ENCODE measurements around the gene MRC2. TPM values are rescaled to one million over a fixed set of nuclear protein-coding genes. Genes with fewer than 3 reads are reported as not detected.

The MRC2 gene
- total and polyA plus RNA-seq, 9 of the 15 experiments (the other 6 are each of a cell fraction or from before 2014, with no cell fraction given): 0.28 to 11.5 (median 6.6) TPM

- TF ChIP-seq MECOM (CRISPR knock-in tag; IDR thresholded peaks at IDR 0.05): no peak
- no peak for TF ChIP-seq RHOXF2B (CRISPR knock-in tag; conservative IDR thresholded peaks at IDR 0.05)
- no peak for TF ChIP-seq ZKSCAN3 (CRISPR knock-in tag; IDR thresholded peaks at IDR 0.05)
- no peak for TF ChIP-seq ZBTB8A (IDR thresholded peaks at IDR 0.05; ENCODE audit: partially characterized antibody)
- no peak for TF ChIP-seq CBFB (CRISPR knock-in tag; IDR thresholded peaks at IDR 0.05)
- TF ChIP-seq ZNF41 (CRISPR knock-in tag; conservative IDR thresholded peaks at IDR 0.05): no peak
Observed at GRCh38 chr17:62619417-62620155, 7.9 kb upstream of the MRC2 start (continued).

GRCh38 chr17:62621223-62621622 is 6.2 kb upstream of the MRC2 start:
- Histone ChIP-seq H3K79me2 (ENCODE audit: control insufficient read depth, insufficient read depth, low read length) (no peaks in the 10 kb centered on the region), H3K9me1 (ENCODE audit: control insufficient read depth, insufficient read depth, low read length) (no peaks in the 10 kb centered on the region), H3K4me3 (no peak overlapping the region), H4K20me1 (replicated peaks; ENCODE audit: control insufficient read depth, insufficient read depth, low read length) (peaks cover 4% of the 10 kb centered on the region; the same call in 1 of the 2 replicates), H3K9me3 (replicated peaks; ENCODE audit: control insufficient read depth, insufficient read depth, low read depth, low read length) (no peaks in the 10 kb centered on the region), H3K36me3 (ENCODE audit: control insufficient read depth, insufficient read depth, low read length) (no peaks in the 10 kb centered on the region), H3K9ac (ENCODE audit: insufficient read depth in 1 of 2, low read depth in 2 of 2, low read length in 2 of 2) (peak overlapping the region in 1 of 2 experiments; percentile 51; a peak in 1 of 4 replicates), H3K27ac (ENCODE audit: extremely low read depth, low read depth, low read length) (no peak overlapping the region), H3K4me1 (replicated peaks in 1 of 2; ENCODE audit: control insufficient read depth in 2 of 2, insufficient read depth in 2 of 2, low read length in 2 of 2) (0 out of 5 replicates have a peak, but pooled peaks cover 0 to 3% of the 10 kb centered on the region in 2 experiments), H3K27me3 (ENCODE audit: control insufficient read depth in 2 of 2, insufficient read depth in 2 of 2, low read length in 2 of 2) (peaks cover 2 to 16% of the 10 kb centered on the region in 2 experiments; a peak in 3 of 5 replicates), H3K4me2 (ENCODE audit: insufficient read depth, low read length) (no peak overlapping the region), H2AFZ (ENCODE audit: low read depth, low read length) (no peak overlapping the region)
- 37% methylated on average over 10 of the region's 11 CpGs for WGBS (ENCODE audit: insufficient coverage, low coverage, missing lambda C conversion rate)
- FAIRE-seq (no peak), DNase-seq (ENCODE audit: extremely low read depth in 1 of 4, low spot score in 3 of 4) (no peak), ATAC-seq (no peak)
- CTCF ChIA-PET (ENCODE audit: low intra/inter-chr PET ratio): no interaction called here
- POLR2A ChIA-PET: interaction anchor here (0.6 to 1.7 kb wide), 2 partner anchors 10 to 11 kb away, joined by 4 to 7 read pairs; no protein-coding TSS in a partner anchor
- intact Hi-C loops (cut with micrococcal nuclease) (no loop called here), in situ Hi-C loops (cut with MboI) (no loop called here)
- BruUV-seq (replicated peaks): no TSS peak
- TF ChIP-seq, protein P1, sequence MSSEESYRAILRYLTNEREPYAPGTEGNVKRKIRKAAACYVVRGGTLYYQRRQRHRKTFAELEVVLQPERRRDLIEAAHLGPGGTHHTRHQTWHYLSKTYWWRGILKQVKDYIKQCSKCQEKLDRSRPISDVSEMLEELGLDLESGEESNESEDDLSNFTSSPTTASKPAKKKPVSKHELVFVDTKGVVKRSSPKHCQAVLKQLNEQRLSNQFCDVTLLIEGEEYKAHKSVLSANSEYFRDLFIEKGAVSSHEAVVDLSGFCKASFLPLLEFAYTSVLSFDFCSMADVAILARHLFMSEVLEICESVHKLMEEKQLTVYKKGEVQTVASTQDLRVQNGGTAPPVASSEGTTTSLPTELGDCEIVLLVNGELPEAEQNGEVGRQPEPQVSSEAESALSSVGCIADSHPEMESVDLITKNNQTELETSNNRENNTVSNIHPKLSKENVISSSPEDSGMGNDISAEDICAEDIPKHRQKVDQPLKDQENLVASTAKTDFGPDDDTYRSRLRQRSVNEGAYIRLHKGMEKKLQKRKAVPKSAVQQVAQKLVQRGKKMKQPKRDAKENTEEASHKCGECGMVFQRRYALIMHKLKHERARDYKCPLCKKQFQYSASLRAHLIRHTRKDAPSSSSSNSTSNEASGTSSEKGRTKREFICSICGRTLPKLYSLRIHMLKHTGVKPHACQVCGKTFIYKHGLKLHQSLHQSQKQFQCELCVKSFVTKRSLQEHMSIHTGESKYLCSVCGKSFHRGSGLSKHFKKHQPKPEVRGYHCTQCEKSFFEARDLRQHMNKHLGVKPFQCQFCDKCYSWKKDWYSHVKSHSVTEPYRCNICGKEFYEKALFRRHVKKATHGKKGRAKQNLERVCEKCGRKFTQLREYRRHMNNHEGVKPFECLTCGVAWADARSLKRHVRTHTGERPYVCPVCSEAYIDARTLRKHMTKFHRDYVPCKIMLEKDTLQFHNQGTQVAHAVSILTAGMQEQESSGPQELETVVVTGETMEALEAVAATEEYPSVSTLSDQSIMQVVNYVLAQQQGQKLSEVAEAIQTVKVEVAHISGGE (CRISPR knock-in tag; IDR thresholded peaks at IDR 0.05): 0 out of 6 replicates have a peak, but pooled peaks of 1 of the 3 experiments have one; percentile 26
- TF ChIP-seq CREB3L1 (IDR thresholded peaks at IDR 0.05; ENCODE audit: borderline replicate concordance, low read depth): no peak

Measured in K562 (cell line).